NCI-H2227 (cell line): ENCODE measurements around the gene SCGB1C1.
"Not testable (repeated sequence)": the region's sequence is repeated elsewhere in the genome, so short reads cannot be mapped to it uniquely, and the experiment has no call there.

Experiments
- DNase-seq: peaks from one replicate; lab custom pipeline; 2025; ENCODE audit not compliant: unreplicated experiment; lab: John Stamatoyannopoulos, UW

SCGB1C1 gene

DNA sequence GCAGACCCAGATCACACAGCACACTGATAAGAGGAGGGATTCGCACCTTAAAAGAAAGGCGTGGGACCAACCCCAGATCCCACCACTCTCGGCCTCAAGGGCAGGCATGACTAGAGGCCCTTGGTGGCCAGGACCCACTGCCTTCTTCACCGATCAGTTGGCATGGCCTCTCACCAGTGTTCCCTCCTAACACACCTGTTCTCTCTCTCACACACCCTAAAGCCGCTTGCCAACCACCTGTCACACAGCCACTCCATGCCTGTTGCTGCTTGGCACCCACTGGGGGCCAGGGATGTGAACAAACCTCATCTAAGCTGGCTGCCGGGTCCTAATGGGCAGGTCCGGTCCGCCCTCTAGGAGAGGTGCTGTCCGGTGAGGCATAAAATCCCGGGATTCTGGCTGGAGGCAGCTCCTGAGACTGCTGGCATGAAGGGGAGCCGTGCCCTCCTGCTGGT, at the start of gene SCGB1C1:
SCGB1C1 (plus strand) TSS at position 405 of the 455 bp plus-strand sequence; CDS start at position 427, 22 bp downstream.
- not testable (repeated sequence) for DNase-seq

DNA sequence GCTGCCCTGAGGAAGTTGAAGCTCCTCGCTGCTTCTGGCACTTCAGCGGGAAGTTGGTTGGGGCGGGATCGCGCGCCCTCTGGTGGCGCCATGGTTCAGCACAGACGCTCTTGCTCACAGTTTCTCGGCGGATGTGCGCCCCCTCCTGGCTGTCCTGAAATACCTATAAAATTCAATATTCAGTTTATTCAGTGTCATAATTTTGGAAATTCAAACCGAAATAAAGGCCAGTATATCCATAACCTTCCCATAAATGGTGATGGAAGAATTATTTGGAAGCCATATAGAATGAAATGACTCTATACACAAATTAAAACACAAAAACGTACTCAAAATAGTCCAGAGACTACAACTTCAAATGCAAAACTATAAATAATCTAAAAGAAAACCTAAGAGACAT, 12.6 kb upstream of the SCGB1C1 start:
- DNase-seq = not testable (repeated sequence)

GRCh38 chr11:189200-189783, 3.6 kb upstream of the SCGB1C1 start:
- not testable (repeated sequence) for DNase-seq

- DNase-seq = not testable (repeated sequence)
Measured at GRCh38 chr11:189843-190311, 3.0 kb upstream of the SCGB1C1 start.

DNA sequence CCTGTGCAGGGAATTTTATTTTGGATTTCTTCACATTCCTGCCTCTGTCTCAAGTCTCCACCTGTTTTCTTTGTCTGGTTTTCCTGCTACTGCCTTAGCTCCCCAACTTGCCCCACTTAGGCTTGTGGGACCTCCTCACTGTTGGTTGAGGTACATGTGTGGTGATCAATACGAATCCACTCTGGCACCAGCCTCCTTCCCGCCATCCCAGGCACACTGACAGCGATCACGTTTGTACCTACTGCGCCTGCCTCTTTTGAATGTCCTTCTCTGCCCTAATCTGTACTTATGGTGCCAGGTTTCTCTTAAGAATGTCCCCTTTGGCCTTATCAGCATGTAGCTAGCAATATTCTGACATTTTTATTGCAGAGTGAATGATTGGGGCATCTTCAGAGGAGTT, 2.3 kb upstream of the SCGB1C1 start:
- not testable (repeated sequence) for DNase-seq

DNA sequence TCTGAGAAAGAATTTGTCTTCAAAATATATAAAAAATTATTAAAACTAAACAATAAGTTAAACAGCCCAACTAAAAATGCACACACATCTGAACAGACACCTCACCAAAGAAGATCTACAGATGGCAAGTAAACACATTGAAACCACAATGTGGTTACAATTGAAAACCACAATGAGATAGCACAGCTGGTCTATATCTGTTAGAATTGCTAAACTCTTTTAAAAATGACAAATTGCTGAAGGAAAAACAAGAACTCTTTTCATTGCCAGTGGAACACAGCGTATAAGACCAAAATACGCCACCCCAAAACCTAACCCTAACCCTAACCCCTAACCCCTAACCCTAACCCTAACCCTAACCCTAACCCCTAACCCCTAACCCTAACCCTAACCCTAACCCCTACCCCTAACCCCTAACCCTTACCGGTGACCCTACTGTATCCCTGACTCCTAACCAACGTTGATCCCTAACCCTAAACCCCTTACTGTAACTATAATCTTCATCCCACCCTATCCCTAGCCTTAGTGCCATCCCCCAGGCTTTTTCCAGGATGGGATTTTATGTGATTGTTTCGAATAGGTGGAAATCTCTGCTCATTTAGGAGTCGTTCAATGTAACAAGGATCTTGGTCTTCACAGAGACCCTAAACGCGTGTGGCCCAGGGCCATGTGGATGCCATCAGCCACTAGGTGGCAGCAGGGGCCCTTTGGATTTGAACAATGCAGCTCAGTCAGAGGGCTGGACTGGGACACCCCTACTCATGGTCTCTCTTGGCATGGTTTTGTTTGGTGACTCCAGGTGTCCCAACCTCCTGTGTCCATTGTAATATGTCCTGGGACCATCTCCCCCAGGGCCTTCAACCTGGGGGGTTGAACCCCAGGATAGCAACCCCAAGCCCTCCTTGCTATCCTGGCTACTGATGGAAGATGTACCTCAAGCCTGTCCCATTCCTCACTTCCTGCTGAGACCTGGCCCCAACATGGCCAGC, 1.1 kb upstream of the SCGB1C1 start:
- not testable (repeated sequence) for DNase-seq

GRCh38 chr11:193481-193880, 603 bp downstream of the SCGB1C1 start:
- not testable (repeated sequence) for DNase-seq

DNA sequence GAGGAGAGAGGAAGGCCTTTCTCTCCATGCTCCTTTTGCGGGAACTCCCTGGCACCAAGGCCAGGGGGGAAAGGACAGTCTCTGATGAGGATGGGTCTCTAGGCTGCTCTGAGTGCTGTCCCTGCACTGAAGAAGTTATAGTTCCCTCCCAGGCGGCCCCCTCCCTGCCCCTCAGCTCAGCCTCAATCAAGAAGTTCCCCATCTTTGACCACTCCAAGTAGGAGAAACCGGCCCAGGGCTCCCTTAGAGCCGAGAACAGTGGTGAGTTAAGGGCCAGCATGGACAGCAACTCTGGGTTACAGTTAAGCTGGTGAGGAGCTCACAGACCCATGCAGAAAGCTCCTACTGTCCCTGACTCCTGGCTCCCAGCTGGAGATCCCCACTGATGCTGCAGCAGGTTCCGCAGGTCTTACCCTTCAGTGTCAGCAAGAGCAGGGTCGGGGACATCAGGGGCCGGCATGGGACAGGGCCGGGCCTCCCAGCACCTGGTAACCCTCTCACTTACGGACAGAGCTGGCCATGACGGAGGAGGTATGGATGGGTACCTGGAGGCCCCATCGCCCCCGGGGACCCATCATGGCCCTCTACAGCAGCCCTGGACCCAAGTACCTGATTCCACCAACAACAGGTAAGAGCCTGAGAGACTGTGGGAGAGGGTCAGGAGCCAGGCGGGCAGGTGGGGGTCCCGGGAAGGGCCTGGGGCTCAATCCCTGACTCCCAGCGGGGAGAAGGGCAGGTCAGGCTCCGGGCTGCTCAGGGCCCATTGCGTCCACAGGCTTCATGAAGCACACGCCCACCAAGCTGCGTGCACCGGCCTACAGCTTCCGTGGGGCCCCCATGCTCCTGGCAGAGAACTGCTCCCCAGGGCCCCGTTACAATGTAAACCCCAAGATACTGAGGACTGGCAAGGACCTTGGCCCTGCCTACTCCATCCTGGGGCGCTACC, 4.2 kb downstream of the SCGB1C1 start:
- no peak for DNase-seq

GRCh38 chr11:197741-198235, 4.9 kb downstream of the SCGB1C1 start:
- DNase-seq = no peak

DNA sequence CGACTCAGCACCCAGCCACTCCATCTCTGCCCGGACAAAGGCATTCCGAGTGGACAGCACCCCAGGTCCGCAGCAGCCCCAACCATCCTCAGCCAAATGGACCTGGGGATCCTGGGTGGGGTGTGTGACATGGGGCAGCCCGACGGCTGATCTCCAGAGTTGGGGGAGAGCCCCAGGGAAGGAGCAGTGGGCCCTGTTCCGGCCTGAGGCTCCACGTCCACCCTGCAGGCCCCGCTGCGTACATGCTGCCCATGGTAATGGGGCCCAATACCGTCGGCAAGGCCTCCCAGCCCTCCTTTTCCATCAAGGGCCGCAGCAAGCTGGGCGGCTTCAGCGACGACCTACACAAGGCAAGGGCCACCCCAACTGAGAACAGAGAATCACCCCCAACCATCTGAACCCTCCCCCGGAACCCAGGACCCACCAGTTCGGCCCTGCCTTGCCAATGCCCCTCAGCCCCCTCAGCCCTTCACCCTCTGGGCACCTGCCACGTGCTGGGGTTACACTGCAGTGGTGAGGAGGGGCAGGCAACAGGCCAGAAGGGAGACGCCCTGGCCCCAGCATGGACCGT, 5.4 kb downstream of the SCGB1C1 start:
- no peak for DNase-seq

DNA sequence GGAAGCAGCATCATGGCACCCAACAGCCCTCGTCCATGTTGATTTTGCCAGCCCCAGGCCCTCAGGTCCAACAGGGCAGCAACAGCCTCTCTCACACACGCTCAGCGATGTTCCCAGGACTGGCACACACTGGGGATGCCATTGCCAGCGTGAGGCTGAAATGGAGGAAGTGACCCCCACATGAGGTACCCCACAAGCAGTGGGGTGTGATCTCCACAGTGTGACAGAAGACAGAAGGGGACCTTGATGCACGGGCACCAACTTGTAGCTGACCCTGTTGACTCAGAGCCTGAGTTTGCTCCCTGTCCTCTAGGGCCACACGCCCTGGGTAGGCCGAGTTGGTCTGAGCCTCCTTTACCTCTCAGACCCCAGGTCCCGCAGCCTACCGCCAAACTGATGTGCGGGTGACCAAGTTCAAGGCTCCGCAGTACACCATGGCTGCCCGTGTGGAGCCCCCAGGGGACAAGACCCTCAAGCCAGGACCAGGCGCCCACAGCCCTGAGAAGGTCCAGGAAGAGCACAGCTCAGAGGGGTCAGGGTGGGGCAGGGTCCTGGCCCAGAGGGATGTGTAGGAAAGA, 6.2 kb downstream of the SCGB1C1 start:
- DNase-seq = no peak

GRCh38 chr11:199782-200181, 6.9 kb downstream of the SCGB1C1 start:
- DNase-seq = no peak

- DNase-seq = no peak
Measured at GRCh38 chr11:200224-201003, 7.5 kb downstream of the SCGB1C1 start.

DNA sequence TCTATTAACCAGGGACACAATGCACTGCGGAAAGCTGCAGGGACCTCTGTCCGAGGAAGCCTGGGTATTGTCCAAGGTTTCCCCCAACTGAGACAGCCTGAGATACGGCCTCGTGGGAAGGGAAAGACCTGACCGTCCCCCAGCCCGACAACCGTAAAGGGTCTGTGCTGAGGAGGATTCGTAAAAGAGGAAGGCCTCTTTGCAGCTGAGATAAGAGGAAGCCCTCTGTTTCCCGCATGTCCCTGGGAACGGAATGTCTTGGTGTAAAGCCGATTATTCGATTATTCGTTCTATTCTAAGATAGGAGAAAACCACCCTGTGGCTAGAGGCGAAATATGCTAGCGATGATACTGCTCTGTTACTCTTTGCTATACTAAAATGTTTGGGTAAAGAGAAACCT, 9.1 kb downstream of the SCGB1C1 start:
- no peak for DNase-seq

GRCh38 chr11:202490-202889, 9.6 kb downstream of the SCGB1C1 start:
- DNase-seq = no peak

GRCh38 chr11:203056-203944, 10.4 kb downstream of the SCGB1C1 start:
- DNase-seq = no peak

GRCh38 chr11:203945-204586, 11.2 kb downstream of the SCGB1C1 start:
- DNase-seq = no peak
